ENCODE results near the gene PPM1J. TPM values are rescaled to one million over a fixed set of nuclear protein-coding genes. Genes with fewer than 3 reads are reported as not detected.

PPM1J gene
- total and polyA plus RNA-seq, 9 of the 15 experiments (the other 6 are each of a cell fraction or from before 2014, with no cell fraction given), result 0.25 to 10.5 (median 4.2) TPM

DNA sequence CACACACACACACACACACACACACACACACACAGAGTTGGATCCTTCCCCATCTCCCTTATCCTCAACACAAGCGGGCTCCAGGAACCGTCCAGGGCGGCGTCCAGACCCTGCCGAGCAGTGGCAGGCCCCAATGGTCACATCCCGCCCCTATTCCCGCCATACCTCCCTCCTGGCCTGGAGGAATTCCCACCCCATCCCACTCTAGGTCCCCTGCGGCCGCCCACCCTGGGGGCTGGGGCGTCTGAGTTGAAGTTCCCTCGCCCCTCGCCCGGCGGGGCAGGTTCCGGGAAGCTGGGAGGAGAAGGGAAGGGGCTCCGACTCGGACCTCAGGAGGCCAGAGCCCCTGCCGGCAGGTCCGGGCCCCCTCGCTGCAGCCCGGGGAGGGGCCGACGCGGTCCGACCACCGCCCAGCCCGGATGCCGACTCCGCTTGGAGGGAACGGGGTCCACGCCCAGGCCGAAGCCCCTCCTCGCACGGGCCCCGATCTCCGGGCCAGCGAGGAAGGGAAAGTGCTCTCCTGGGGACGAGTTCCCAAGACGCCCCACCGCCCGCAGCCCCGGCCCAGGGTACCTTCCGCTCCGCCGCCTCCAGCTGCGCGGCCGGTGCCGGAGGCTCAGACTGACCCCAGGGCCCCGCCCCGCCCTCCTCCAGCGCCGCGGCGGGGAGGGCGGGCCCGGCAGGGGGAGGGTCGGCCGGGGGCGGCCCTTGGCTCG lies 8.5 kb downstream of the PPM1J start, which contains the start of gene RHOC (continued):
- TF ChIP-seq CREB3L1 (IDR thresholded peaks at IDR 0.05; ENCODE audit: borderline replicate concordance, low read depth) (no peak), TCF7 (IDR thresholded peaks at IDR 0.05; ENCODE audit: borderline replicate concordance) (no peak), POLR3A (IDR thresholded peaks at IDR 0.05; ENCODE audit: borderline replicate concordance, extremely low read depth, insufficient read depth, insufficient read length) (no peak), POLR2G (IDR thresholded peaks at IDR 0.05; ENCODE audit: low read depth, low read length) (peak; percentile 90), ZBTB17 (CRISPR knock-in tag; IDR thresholded peaks at IDR 0.05) (no peak; the same call in 1 of the 2 replicates), CCAR2 (IDR thresholded peaks at IDR 0.05; ENCODE audit: low read depth, low read length) (no peak), POLR2A (conservative IDR thresholded peaks at IDR 0.05) (peak; percentile 76), CXXC5 (CRISPR knock-in tag; IDR thresholded peaks at IDR 0.05) (no peak), ZBED1 (IDR thresholded peaks at IDR 0.05) (no peak), ZEB2 (IDR thresholded peaks at IDR 0.05) (no peak), NFRKB (IDR thresholded peaks at IDR 0.05; ENCODE audit: low read depth) (no peak), FOXJ2 (tag; IDR thresholded peaks at IDR 0.05) (no peak), ARID4B (CRISPR knock-in tag; IDR thresholded peaks at IDR 0.05) (peak; percentile 91), ZBTB7A (IDR thresholded peaks at IDR 0.05; ENCODE audit: borderline replicate concordance, control insufficient read depth, low read depth, low read length) (peak; percentile 95), RBBP5 (IDR thresholded peaks at IDR 0.05; ENCODE audit: borderline replicate concordance, insufficient read depth, low read length, poor library complexity, severe bottlenecking) (peak; percentile 82), CREB1 (IDR thresholded peaks at IDR 0.05) (no peak), CREB1 (CRISPR knock-in tag; IDR thresholded peaks at IDR 0.05) (0 out of 2 replicates have a peak, but pooled peaks have one; percentile 3), VEZF1 (CRISPR knock-in tag; IDR thresholded peaks at IDR 0.05) (peak; percentile 99), ZNF174 (CRISPR knock-in tag; IDR thresholded peaks at IDR 0.05) (no peak), THAP7 (CRISPR knock-in tag; IDR thresholded peaks at IDR 0.05) (0 out of 2 replicates have a peak, but pooled peaks have one; percentile 35)
- TF ChIP-seq, protein P1, sequence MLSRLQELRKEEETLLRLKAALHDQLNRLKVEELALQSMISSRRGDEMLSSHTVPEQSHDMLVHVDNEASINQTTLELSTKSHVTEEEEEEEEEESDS (CRISPR knock-in tag; IDR thresholded peaks at IDR 0.05), result no peak
